Kidney (tissue), 14 donors: ENCODE measurements around the gene ALPL. TPM values are rescaled to one million over a fixed set of nuclear protein-coding genes. Genes with fewer than 3 reads are reported as not detected.
"Not testable (repeated sequence)": the region's sequence is repeated elsewhere in the genome, so short reads cannot be mapped to it uniquely, and the experiment has no call there.

Experiments used
- DNase-seq, 5 donors: peaks; one replicate each; pipeline ENCODE4 v3.0.0-alpha.2; 2013 to 2020
- FAIRE-seq: peaks from 2 replicates; lab custom pipeline; 2012; peaks lifted over from hg19 to GRCh38; lab: Jason Lieb, UNC
- H3K27ac ChIP-seq, 2 donors: one replicate each; pipeline ENCODE4 v1.7.0; 2013; ENCODE audit warnings: low read depth in 2 of 2, low read length in 2 of 2, inconsistent platforms in 1 of 2
- H3K27me3 ChIP-seq: one replicate; pipeline ENCODE4 v1.7.1; 2013; ENCODE audit warnings: low read length, inconsistent platforms; ENCODE audit not compliant: control insufficient read depth, insufficient read depth
- H3K36me3 ChIP-seq, 3 donors: one replicate each; pipeline versions ENCODE4 v1.7.0 to v1.7.1; 2013; ENCODE audit warnings: low read length in 3 of 3, control low read depth in 1 of 3, inconsistent platforms in 1 of 3; ENCODE audit not compliant: insufficient read depth in 3 of 3, control insufficient read depth in 2 of 3
- H3K4me1 ChIP-seq, 3 donors: one replicate each; pipeline versions ENCODE4 v1.7.0 to v1.7.1; 2013; ENCODE audit warnings: low read length in 3 of 3, inconsistent platforms in 1 of 3, low read depth in 1 of 3; ENCODE audit not compliant: control insufficient read depth in 2 of 3, insufficient read depth in 2 of 3
- H3K4me3 ChIP-seq, 3 donors: one replicate each; pipeline versions ENCODE4 v1.7.0 to v1.8.1; 2013; ENCODE audit warnings: low read length in 3 of 3, control low read depth in 1 of 3, inconsistent platforms in 1 of 3
- H3K9ac ChIP-seq, 3 donors: one replicate each; pipeline versions ENCODE4 v1.7.0 to v1.7.1; 2013; ENCODE audit warnings: low read length in 3 of 3, control low read depth in 1 of 3, inconsistent platforms in 1 of 3
- H3K9me3 ChIP-seq, 3 donors: one replicate each; pipeline versions ENCODE4 v1.7.0 to v1.7.1; 2013; ENCODE audit warnings: low read length in 3 of 3, control low read depth in 1 of 3, inconsistent platforms in 1 of 3; ENCODE audit not compliant: control insufficient read depth in 2 of 3, insufficient read depth in 1 of 3
- intact Hi-C: fragments of 100-400 bp; cut with DNase I; formaldehyde crosslinking; loops from one replicate; pipeline ENCODE4 v1.11.1; 2022
- polyA plus RNA-seq: library from polyadenylated mRNA; stranded (reverse); fragments of 350-450 nt; fragmentation: Illumina TruSeq; extraction: RNeasy Lipid Tissue Mini Kit (QIAGEN cat#74804); gene quantifications from one replicate; pipeline ENCODE4 v1.2.3, GENCODE V29; 2014; ENCODE audit warnings: low read depth, low replicate concordance; ENCODE audit not compliant: insufficient read depth
- total RNA-seq: library from RNA; stranded (reverse); fragmentation: NEBNext Ultra II Directional; extraction: Animal tissue kit (Norgen Biotek cat#: 25700); gene quantifications from one replicate; pipeline ENCODE4 v1.2.1, GENCODE V29; 2021
- TF ChIP-seq, protein P1 (sequence below): IDR thresholded peaks from 3 replicates; pipeline ENCODE4 v1.5.1; 2012; ENCODE audit warnings: mild to moderate bottlenecking, moderate library complexity, borderline replicate concordance; ENCODE audit not compliant: insufficient read depth; ENCODE audit errors: extremely low read depth
- donor health status: control.
- donor health status: control.
- donor health status: control.
- donor health status: control.
- donor health status: control.
- donor health status: DM: yes; HTN: yes; CAD: no.
- donor health status: Normal renal cell carcinoma (clear cell type).

The ALPL gene
- total and polyA plus RNA-seq, 2 donors from 2014 or later: 8.4 to 133 TPM

DNA sequence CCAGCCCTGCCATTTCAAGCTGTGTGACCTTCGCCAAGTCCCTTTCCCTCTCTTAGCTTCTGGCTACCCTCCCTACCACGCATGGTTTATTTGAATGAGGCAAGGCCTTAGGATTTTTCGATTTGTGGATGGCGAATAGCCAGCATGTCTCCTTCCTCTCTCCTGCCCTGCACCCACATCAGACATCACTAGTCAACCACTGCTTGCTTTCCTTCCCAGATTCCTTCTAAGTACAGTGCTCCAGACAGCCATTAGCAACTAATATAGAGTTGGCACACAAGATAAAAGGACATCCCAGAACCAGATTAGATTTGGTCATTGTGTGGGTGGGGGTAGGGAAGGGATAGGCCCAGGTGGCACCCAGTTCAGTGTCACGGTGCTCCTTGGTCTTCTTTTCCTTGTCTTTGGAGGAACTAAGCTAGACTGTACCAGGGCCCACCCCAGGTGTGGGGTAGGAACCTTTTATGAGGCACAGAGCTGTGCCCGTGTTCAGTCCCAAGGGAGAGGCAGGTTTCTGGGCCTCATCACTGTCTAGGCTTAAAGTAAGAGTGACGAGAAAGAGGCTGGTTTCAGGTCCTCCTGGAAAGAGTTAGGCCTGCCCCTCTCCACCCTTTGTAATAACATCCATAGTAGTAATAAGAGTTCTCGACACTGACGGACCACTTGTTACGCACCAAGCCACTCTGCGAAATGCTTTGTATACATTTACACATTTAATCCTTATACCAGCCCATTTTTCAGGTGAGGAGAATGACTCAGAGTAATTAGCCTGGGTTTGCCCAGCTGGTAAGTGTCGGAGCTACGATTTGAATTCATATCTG lies 8.6 kb downstream of the ALPL start:
- Histone ChIP-seq H3K4me1 (peaks cover 0 to 3% (median 0%) of the 10 kb centered on the region in 3 donors), H3K9me3 (no peaks in the 10 kb centered on the region), H3K27me3 (no peaks in the 10 kb centered on the region), H3K36me3 (no peaks in the 10 kb centered on the region), H3K27ac (no peak overlapping the region), H3K4me3 (no peak overlapping the region), H3K9ac (no peak overlapping the region)
- FAIRE-seq (no peak), DNase-seq (peak in 1 of 5 donors; percentile 1)
- intact Hi-C loops: no loop called here
- TF ChIP-seq, protein P1, sequence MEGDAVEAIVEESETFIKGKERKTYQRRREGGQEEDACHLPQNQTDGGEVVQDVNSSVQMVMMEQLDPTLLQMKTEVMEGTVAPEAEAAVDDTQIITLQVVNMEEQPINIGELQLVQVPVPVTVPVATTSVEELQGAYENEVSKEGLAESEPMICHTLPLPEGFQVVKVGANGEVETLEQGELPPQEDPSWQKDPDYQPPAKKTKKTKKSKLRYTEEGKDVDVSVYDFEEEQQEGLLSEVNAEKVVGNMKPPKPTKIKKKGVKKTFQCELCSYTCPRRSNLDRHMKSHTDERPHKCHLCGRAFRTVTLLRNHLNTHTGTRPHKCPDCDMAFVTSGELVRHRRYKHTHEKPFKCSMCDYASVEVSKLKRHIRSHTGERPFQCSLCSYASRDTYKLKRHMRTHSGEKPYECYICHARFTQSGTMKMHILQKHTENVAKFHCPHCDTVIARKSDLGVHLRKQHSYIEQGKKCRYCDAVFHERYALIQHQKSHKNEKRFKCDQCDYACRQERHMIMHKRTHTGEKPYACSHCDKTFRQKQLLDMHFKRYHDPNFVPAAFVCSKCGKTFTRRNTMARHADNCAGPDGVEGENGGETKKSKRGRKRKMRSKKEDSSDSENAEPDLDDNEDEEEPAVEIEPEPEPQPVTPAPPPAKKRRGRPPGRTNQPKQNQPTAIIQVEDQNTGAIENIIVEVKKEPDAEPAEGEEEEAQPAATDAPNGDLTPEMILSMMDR: no peak

DNA sequence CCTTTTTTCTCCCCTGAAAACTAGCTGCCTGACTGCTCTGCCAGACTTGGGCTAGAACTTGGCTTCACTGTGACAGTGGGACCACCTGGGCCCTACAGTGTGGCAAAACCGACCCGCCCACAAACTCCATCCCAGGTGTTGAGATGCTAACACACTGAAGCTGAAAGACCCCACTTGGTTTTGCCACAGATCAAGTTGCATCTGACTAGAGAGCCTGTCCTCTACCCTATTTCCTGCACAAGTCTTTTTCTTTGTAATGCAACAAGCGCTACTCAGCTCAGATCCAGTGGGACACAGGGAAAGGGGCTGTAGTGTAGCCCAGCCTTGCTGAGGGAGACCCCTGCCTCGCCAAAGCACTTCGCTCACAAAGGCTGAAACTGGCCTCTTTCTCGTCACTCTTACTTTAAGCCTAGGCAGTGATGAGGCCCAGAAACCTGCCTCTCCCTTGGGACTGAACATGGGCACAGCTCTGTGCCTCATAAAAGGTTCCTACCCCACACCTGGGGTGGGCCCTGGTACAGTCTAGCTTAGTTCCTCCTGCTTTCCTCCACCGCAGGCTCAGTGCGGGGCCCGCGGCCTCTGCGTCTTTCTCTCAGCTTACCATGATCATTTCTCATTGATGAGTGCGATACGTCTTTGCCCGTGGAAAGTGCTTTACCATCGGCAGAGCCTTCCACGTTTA lies 9.7 kb downstream of the ALPL start:
- H3K36me3 ChIP-seq: no peaks in the 10 kb centered on the region
- TF ChIP-seq, protein P1: no peak
- H3K27ac ChIP-seq: no peak overlapping the region
- H3K9me3 ChIP-seq: no peaks in the 10 kb centered on the region
- H3K4me1 ChIP-seq: peaks cover 0 to 3% (median 0%) of the 10 kb centered on the region in 3 donors
- DNase-seq (peak in 1 of 5 donors; percentile 32), FAIRE-seq (no peak)
- H3K27me3 ChIP-seq: no peaks in the 10 kb centered on the region
- no peak overlapping the region for H3K4me3 ChIP-seq
- H3K9ac ChIP-seq: no peak overlapping the region
- intact Hi-C loops: no loop called here

DNA sequence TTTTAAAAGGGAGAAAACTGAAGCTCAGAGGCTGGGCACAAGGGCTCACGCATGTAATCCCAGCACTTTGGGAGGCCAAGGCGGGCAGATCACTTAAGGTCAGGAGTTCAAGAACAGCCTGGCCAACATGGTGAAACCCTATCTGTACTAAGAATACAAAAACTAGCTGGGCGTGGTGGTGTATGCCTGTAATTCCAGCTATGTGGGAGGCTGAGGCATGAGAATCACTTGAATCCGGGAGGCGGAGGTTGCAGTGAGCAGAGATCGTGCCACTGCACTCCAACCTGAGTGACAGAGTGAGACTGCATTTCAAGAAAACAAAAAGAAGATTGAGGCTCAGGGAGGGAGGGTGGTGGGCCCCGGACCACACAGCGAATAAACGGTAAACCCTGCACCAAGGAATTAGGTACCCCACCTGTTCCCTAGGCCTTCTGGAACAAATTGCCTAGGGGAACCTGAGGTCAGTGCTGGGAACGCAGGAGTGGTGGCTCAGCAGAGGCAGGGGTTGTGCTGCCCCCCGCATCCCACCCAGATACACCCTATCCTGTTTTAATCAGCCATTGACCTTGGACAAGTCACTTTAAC lies 10.4 kb downstream of the ALPL start:
- H3K9me3 ChIP-seq, H3K27ac ChIP-seq, H3K4me1 ChIP-seq, H3K27me3 ChIP-seq, H3K4me3 ChIP-seq, H3K36me3 ChIP-seq, FAIRE-seq, intact Hi-C loops, H3K9ac ChIP-seq: not testable (repeated sequence)
- DNase-seq: peak in 1 of 5 donors; percentile 24
